TTC549 (cell line): Measurements from ENCODE around the gene GNA12.
A peak's percentile ranks its signal among the peaks of the same experiment; 100 is the strongest.
"Not testable (repeated sequence)": the region's sequence is repeated elsewhere in the genome, so short reads cannot be mapped to it uniquely, and the experiment has no call there.

Source experiments
- FAIRE-seq: peaks from 2 replicates; lab custom pipeline; 2012; peaks lifted over from hg19 to GRCh38; lab: Jason Lieb, UNC

Gene GNA12

DNA sequence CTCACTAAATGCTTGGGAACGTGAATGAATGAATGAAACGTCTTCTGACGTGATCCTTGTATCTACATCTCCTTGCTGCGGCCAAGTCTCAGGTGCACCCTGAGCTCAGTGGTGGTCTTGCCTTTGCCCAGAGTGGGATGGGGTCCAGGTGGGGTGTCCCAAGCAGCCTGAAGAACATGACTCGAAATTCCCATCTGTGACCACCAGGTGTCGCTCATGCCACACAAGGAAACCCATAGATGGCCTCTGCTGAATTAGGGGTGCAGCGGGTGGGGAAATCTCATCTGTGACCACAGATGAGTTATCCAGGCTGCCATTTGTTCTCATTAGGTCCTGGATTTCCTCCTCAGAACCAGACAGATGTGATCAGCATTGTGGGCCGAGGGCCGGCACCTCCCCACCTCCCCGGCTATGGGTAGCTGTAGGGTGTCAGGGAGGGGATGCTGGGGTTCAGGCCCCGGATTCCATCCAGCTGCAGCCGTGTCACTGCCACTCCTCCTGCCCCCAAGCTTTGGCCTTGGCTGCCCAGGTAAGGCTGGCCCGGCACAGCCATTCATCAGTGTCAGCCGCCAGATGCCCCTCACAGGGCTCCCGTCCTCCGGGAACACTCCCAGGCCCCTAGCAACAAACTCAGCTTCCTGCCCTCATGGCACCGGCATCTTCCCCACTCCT lies 21.0 kb upstream of the GNA12 start:
- no peak for FAIRE-seq

GRCh38 chr7:2864204-2864985 lies 20.3 kb upstream of the GNA12 start:
- FAIRE-seq = no peak

DNA sequence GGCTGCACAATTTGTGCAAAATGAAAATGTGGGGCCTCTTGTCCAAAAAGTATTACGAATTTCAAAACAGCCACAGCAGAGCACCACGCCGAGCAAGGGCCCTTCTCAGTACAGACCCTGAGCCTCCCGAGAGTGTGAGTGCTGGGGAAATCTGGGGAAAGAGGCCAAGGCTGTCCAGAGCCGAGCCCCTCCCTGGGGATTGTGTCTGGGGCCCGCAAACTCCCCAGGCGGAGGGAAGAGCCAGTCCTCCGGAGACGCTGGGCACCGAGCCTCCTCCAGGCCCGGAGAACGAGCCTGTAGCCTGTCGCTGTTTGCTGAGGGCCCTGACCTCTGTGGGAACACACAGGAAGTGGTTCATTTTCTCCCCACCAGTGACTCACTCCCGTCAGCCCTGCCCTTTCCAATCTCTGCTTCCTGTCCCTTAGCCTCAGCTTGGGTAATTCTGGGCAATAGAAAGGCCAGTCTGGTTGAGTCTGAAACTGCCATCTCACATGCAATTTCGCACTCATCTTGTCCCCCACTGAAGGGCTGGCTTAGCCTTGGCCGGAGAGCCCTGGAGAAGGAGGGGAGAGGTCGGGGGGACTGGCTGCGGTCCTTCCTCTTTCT lies 19.5 kb upstream of the GNA12 start:
- FAIRE-seq = peak; percentile 62

GRCh38 chr7:2862831-2863361 lies 18.8 kb upstream of the GNA12 start:
- FAIRE-seq = no peak

- FAIRE-seq = no peak
These were observed 17.4 kb upstream of the GNA12 start for GRCh38 chr7:2861509-2861908.

GRCh38 chr7:2860627-2861133 lies 16.6 kb upstream of the GNA12 start:
- FAIRE-seq = no peak

GRCh38 chr7:2859952-2860351 lies 15.8 kb upstream of the GNA12 start:
- FAIRE-seq = no peak

DNA sequence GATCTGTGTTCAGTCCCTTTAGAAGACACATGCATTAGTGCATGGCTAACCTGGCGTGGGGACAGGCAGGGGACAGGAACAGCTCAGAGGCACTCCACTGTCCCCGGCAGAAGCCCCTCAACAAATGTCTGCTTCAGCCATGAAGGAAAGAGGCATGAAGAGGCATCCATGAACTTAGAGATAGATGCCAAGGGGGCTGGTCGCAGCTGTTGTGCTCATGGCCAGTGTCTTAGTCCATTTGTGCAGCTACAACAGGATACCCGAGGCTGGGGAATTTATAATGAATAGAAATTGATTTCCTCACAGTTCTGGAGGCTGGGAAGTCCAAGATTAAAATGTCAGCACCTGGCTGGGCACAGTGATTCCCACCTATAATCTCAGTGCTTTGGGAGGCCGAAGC lies 14.5 kb upstream of the GNA12 start:
- no peak for FAIRE-seq

GRCh38 chr7:2856388-2857169 lies 12.5 kb upstream of the GNA12 start:
- no peak for FAIRE-seq

DNA sequence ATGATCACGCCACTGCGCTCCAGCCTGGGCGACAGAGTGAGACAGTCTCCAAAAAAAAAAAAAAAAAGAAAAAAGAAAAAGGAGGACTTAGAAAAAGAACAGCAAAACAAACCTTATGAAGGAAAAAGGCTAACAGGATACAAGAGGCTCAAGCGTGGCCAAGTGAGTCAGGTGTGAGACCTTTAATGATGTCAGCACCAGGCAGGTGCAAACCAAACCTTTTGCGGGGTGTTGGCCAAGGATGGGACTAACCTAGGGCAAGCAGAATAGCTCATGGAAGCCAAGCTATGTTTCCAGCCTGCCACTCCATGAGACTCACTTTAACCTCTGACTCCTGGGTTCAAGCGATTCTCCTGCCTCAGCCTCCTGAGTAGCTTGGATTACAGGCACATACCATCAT lies 11.3 kb upstream of the GNA12 start:
- FAIRE-seq = no peak

- not testable (repeated sequence) for FAIRE-seq
These were observed 9.4 kb upstream of the GNA12 start for GRCh38 chr7:2853552-2853951.

- FAIRE-seq = no peak
These were observed 9.0 kb upstream of the GNA12 start for GRCh38 chr7:2853147-2853546.

GRCh38 chr7:2851497-2851896 lies 7.4 kb upstream of the GNA12 start:
- no peak for FAIRE-seq

DNA sequence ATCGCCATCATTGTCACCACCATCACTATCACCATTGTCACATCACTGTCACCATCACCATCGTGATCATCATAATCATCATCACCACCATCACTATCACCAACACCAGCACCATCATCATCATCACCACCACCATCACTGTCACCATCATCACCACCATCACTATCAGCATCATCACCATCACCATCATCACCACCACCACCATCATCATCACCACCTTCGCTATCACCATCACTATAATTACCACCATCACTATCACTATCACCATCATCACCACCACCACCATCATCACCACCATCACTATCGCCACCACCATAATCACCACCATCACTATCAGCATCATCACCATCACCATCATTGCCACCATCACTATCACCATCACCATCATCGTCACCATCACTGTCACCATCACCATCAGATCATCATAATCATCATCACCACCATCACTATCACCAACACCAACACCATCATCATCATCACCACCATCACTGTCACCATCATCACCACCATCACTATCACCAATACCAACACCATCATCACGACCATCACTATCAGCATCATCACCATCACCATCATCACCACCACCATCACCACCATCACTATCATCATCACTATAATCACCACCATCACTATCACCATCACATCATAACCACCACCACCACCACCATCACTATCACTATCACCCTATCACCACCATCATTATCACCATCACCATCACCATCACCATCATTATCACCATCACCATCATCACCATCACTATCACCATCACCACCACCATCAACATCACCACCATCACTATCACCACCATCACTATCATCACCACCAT lies 6.0 kb upstream of the GNA12 start:
- no peak for FAIRE-seq

DNA sequence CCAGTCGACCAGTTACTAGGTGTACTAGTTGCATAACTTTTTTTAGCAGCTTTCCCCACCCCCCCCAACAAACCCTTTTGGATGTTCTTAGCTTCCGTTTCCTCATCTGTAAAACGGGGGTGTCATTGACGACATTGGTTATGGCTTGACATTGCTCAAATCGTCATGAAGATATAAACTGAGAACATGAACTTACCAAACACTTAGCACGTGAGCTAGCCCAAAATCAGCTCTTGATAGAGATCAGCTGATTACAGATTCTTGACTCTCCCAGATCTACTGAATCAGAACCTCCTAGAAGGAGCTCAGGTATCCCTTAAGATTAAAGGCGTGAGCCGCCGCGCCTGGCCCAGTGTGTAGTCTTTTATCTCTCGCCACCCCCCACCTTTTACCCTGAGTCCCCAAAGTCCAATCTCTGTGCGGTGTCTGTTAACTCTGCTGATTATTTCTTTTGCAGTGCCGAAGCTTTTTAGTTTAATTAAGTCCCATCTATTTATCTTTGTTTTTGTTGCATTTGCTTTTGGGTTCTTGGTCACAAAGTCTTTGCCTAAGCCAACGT lies 1.0 kb upstream of the GNA12 start:
- no peak for FAIRE-seq

- no peak for FAIRE-seq
These were observed 376 bp downstream of the GNA12 start for GRCh38 chr7:2843711-2844152.

- no peak for FAIRE-seq
These were observed 870 bp downstream of the GNA12 start for GRCh38 chr7:2843191-2843685.

DNA sequence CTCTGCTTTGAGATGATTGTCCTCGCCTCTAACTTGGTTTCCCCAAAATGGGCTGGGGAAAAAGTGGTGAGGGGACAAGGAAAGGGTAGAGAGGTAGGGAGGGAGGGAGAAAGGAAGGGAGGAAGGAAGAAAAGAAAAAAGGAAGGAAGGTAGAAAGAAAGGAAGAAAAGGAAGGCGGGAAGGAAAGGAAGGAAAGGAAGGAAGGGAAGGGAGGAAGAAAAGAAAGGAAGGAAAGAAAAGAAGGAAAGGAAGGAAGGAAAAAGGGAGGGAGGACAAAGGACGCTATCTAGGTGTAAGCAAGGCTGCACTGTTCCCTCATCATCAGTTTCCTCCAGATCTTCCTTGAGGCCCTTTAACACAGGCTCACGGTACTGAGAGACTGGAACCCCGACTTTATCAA lies 2.2 kb downstream of the GNA12 start:
- no peak for FAIRE-seq

DNA sequence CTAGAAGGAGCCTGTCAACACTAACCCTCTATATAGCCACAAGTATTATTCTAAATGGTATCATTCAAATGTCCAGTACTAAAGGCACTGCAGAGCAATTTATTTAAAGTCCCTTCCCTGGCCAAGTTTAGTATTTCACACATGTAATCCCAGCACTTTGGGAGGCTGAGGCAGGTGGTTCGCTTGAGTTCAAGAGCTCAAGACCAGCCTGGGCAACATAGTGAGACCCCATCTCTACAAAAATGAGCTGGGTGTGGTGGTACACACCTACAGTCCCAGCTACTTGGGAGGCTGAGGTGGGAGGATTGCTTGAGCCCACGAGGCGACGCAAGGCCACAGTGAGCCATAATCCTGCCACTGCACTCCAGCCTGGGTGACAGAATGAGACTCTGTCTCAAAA lies 3.6 kb downstream of the GNA12 start:
- no peak for FAIRE-seq

GRCh38 chr7:2838873-2839578 lies 5.1 kb downstream of the GNA12 start:
- FAIRE-seq = no peak
